Sigmoid colon (tissue), 7 donors: ENCODE measurements around the gene LCE6A. TPM values are rescaled to one million over a fixed set of nuclear protein-coding genes. Genes with fewer than 3 reads are reported as not detected.

ENCODE experiments used
- DNase-seq: peaks from one replicate; pipeline ENCODE4 v3.0.0-alpha.2; 2019
- H3K27ac ChIP-seq, 4 donors: fragments of 200-600 bp; sonication (generic); one replicate each; pipeline ENCODE4 v1.5.1; 2016 to 2019; ENCODE audit warnings: mild to moderate bottlenecking in 1 of 4
- H3K27me3 ChIP-seq, 3 donors: fragments of 200-600 bp; sonication (generic); one replicate each; pipeline ENCODE4 v1.5.1; 2019; ENCODE audit warnings: mild to moderate bottlenecking in 1 of 3
- H3K36me3 ChIP-seq, 4 donors: fragments of 200-600 bp; sonication (generic); one replicate each; pipeline ENCODE4 v1.5.1; 2016 to 2019
- H3K4me1 ChIP-seq, 4 donors: fragments of 200-600 bp; sonication (generic); one replicate each; pipeline ENCODE4 v1.5.1; 2017 to 2019
- H3K4me3 ChIP-seq, 4 donors: fragments of 200-600 bp; sonication (generic); one replicate each; pipeline ENCODE4 v1.5.1; 2017 to 2019; ENCODE audit warnings: mild to moderate bottlenecking in 2 of 4, moderate library complexity in 1 of 4
- H3K9me3 ChIP-seq, 4 donors: fragments of 200-600 bp in 3 of 4; sonication (generic) in 3 of 4; one replicate each; pipeline versions ENCODE4 v1.5.1 to v1.6.1; 2013 to 2019
- EP300 ChIP-seq, 4 donors: sonication (generic); formaldehyde crosslinking; IDR thresholded peaks; one replicate each; pipeline ENCODE4 v1.6.1; 2017; ENCODE audit warnings: antibody characterized with exemption in 4 of 4
- POLR2A ChIP-seq, 2 donors: fragments of 450-650 bp; IDR thresholded peaks; one replicate each; pipeline ENCODE4 v1.6.1; 2016; ENCODE audit warnings: antibody characterized with exemption in 2 of 2, mild to moderate bottlenecking in 2 of 2, moderate library complexity in 2 of 2
- POLR2AphosphoS5 ChIP-seq, 4 donors: sonication (generic); formaldehyde crosslinking; IDR thresholded peaks; one replicate each; pipeline ENCODE4 v1.6.1; 2017; ENCODE audit warnings: antibody characterized with exemption in 4 of 4
- WGBS, 2 donors: extraction: QIAGEN DNeasy Blood & Tissue Kit; methylation state at CpG; one replicate each; pipeline ENCODE4 v1.1.7; 2013; 5-methylcytosine and 5-hydroxymethylcytosine counted together
- intact Hi-C: fragments of 100-400 bp; cut with DNase I; formaldehyde crosslinking; loops from one replicate; pipeline ENCODE4 v1.15.1; 2023
- polyA plus RNA-seq, 3 donors: library from polyadenylated mRNA; stranded (reverse); fragments of 200-250 nt; gene quantifications; one replicate each; pipeline ENCODE4 v1.2.3, GENCODE V29; 2013
- total RNA-seq, 4 donors: library from RNA; depleted of rRNA; stranded (reverse); fragments of >200 nt; gene quantifications; one replicate each; pipeline ENCODE4 v1.1.0, GENCODE V29; 2016
- TF ChIP-seq, protein P1 (sequence below), 4 experiments: fragments of 450-650 bp in 3 of 4; fragments of 200-600 bp in 1 of 4; IDR thresholded peaks; one replicate each; pipeline ENCODE4 v1.5.1; 2016 to 2019; ENCODE audit warnings: antibody characterized with exemption in 4 of 4, mild to moderate bottlenecking in 3 of 4, moderate library complexity in 2 of 4
- donor health status: healthy with polysubstance abuse.
- donor health status: Bipolar disorder and iron deficiency.
- donor health status: healthy.

Gene LCE6A
- total and polyA plus RNA-seq, 7 donors = 2.4 TPM; not detected in 6

DNA sequence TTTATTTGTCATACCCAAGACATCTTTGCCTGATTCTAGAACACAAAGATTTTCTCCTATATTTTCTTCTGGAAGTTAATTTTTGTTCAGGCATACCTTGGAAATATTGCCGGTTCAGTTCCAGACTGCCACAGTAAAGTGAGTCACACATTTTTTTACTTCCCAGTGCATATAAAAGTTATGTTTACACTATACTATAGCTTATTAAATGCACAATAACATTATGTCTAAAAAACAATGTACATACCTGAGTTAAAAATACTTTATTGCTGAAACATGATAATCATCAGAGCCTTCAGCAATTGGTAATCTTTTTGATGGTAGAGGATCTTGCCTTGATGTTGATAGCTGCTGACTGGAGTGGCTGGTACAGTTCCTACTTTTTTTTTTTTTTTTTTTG, 45.5 kb downstream of the LCE6A start:
- peaks cover 0 to 19% (median 10%) of the 10 kb centered on the region in 4 donors for H3K4me1 ChIP-seq
- TF ChIP-seq POLR2AphosphoS5 (IDR thresholded peaks at IDR 0.05) (no peak), POLR2A (IDR thresholded peaks at IDR 0.05) (no peak), EP300 (IDR thresholded peaks at IDR 0.05) (no peak)
- TF ChIP-seq, protein P1, sequence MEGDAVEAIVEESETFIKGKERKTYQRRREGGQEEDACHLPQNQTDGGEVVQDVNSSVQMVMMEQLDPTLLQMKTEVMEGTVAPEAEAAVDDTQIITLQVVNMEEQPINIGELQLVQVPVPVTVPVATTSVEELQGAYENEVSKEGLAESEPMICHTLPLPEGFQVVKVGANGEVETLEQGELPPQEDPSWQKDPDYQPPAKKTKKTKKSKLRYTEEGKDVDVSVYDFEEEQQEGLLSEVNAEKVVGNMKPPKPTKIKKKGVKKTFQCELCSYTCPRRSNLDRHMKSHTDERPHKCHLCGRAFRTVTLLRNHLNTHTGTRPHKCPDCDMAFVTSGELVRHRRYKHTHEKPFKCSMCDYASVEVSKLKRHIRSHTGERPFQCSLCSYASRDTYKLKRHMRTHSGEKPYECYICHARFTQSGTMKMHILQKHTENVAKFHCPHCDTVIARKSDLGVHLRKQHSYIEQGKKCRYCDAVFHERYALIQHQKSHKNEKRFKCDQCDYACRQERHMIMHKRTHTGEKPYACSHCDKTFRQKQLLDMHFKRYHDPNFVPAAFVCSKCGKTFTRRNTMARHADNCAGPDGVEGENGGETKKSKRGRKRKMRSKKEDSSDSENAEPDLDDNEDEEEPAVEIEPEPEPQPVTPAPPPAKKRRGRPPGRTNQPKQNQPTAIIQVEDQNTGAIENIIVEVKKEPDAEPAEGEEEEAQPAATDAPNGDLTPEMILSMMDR (IDR thresholded peaks at IDR 0.05) = no peak
- WGBS, 2 donors = 29 to 69% methylated on average over 1 of the region's 1 CpG
- no peak overlapping the region for H3K27ac ChIP-seq
- intact Hi-C loops = no loop called here
- H3K36me3 ChIP-seq = no peaks in the 10 kb centered on the region
- no peaks in the 10 kb centered on the region for H3K27me3 ChIP-seq
- DNase-seq = no peak
- no peak overlapping the region for H3K4me3 ChIP-seq
- no peaks in the 10 kb centered on the region for H3K9me3 ChIP-seq

Other genes with a start within 250 kb of the LCE6A start
- not detected for gene LCE3C, start 242.6 kb upstream of the LCE6A start, total RNA-seq
- not detected for gene LCE3C, start 242.6 kb upstream of the LCE6A start, polyA plus RNA-seq
- gene LCE3B, start 229.0 kb upstream of the LCE6A start, total RNA-seq = not detected
- not detected for gene LCE3B, start 229.0 kb upstream of the LCE6A start, polyA plus RNA-seq
- not detected for gene LCE3A, start 219.8 kb upstream of the LCE6A start, total RNA-seq
- not detected for gene LCE3A, start 219.8 kb upstream of the LCE6A start, polyA plus RNA-seq
- not detected for gene LCE2D, start 179.5 kb upstream of the LCE6A start, total RNA-seq
- gene LCE2D, start 179.5 kb upstream of the LCE6A start, polyA plus RNA-seq = not detected
- not detected for gene LCE2C, start 167.6 kb upstream of the LCE6A start, total RNA-seq
- not detected for gene LCE2C, start 167.6 kb upstream of the LCE6A start, polyA plus RNA-seq
- not detected for gene LCE2B, start 156.7 kb upstream of the LCE6A start, total RNA-seq
- gene LCE2B, start 156.7 kb upstream of the LCE6A start, polyA plus RNA-seq = not detected
- gene LCE2A, start 144.5 kb upstream of the LCE6A start, total RNA-seq = not detected
- gene LCE2A, start 144.5 kb upstream of the LCE6A start, polyA plus RNA-seq = not detected
- gene LCE4A, start 134.7 kb upstream of the LCE6A start, total RNA-seq = not detected
- not detected for gene LCE4A, start 134.7 kb upstream of the LCE6A start, polyA plus RNA-seq
- gene KPRP, start 84.8 kb upstream of the LCE6A start, total RNA-seq = not detected
- gene KPRP, start 84.8 kb upstream of the LCE6A start, polyA plus RNA-seq = not detected
- gene LCE1F, start 67.7 kb upstream of the LCE6A start, total RNA-seq = not detected
- gene LCE1F, start 67.7 kb upstream of the LCE6A start, polyA plus RNA-seq = not detected
- gene LCE1E, start 56.6 kb upstream of the LCE6A start, total RNA-seq = not detected
- gene LCE1E, start 56.6 kb upstream of the LCE6A start, polyA plus RNA-seq = not detected
- gene LCE1D, start 46.1 kb upstream of the LCE6A start, total RNA-seq = not detected
- gene LCE1D, start 46.1 kb upstream of the LCE6A start, polyA plus RNA-seq = not detected
- gene LCE1C, start 36.2 kb upstream of the LCE6A start, total RNA-seq = not detected
- not detected for gene LCE1C, start 36.2 kb upstream of the LCE6A start, polyA plus RNA-seq
- gene LCE1B, start 30.9 kb upstream of the LCE6A start, total RNA-seq = not detected
- gene LCE1B, start 30.9 kb upstream of the LCE6A start, polyA plus RNA-seq = not detected
- gene LCE1A, start 15.4 kb upstream of the LCE6A start, total RNA-seq = not detected
- not detected for gene LCE1A, start 15.4 kb upstream of the LCE6A start, polyA plus RNA-seq
- not detected for gene LCE7A, start 17.1 kb downstream of the LCE6A start, total RNA-seq
- gene LCE7A, start 17.1 kb downstream of the LCE6A start, polyA plus RNA-seq = not detected
- gene SMCP, start 35.5 kb downstream of the LCE6A start, total RNA-seq = not detected
- not detected for gene SMCP, start 35.5 kb downstream of the LCE6A start, polyA plus RNA-seq
- gene IVL, start 65.7 kb downstream of the LCE6A start, total RNA-seq = not detected
- 1 to 10 TPM in 1 of 3 donors, under 1 TPM in 1, not detected in 1; 0.03 to 1.2 TPM for gene IVL, start 65.7 kb downstream of the LCE6A start, polyA plus RNA-seq
- gene SPRR5, start 104.3 kb downstream of the LCE6A start, total RNA-seq = not detected
- not detected for gene SPRR5, start 104.3 kb downstream of the LCE6A start, polyA plus RNA-seq
- not detected for gene SPRR4, start 127.8 kb downstream of the LCE6A start, total RNA-seq
- gene SPRR4, start 127.8 kb downstream of the LCE6A start, polyA plus RNA-seq = not detected
- not detected for gene SPRR1A, start 141.2 kb downstream of the LCE6A start, total RNA-seq
- gene SPRR1A, start 141.2 kb downstream of the LCE6A start, polyA plus RNA-seq = not detected
- gene SPRR3, start 158.9 kb downstream of the LCE6A start, total RNA-seq = not detected
- 10 to 100 TPM in 1 of 3 donors, 1 to 10 TPM in 1, not detected in 1; 2.1 to 13.2 TPM for gene SPRR3, start 158.9 kb downstream of the LCE6A start, polyA plus RNA-seq
- not detected for gene SPRR1B, start 188.3 kb downstream of the LCE6A start, total RNA-seq
- gene SPRR1B, start 188.3 kb downstream of the LCE6A start, polyA plus RNA-seq = 1 to 10 TPM in 1 of 3 donors, under 1 TPM in 1, not detected in 1; 0.19 to 3.0 TPM
- gene SPRR2D, start 198.3 kb downstream of the LCE6A start, total RNA-seq = not detected
- under 1 TPM in 1 of 3 donors, not detected in 2; 0.29 TPM for gene SPRR2D, start 198.3 kb downstream of the LCE6A start, polyA plus RNA-seq
- gene SPRR2A, start 214.7 kb downstream of the LCE6A start, total RNA-seq = not detected
- 1 to 10 TPM in 1 of 3 donors, under 1 TPM in 1, not detected in 1; 0.42 to 2.4 TPM for gene SPRR2A, start 214.7 kb downstream of the LCE6A start, polyA plus RNA-seq
- gene SPRR2B, start 228.8 kb downstream of the LCE6A start, total RNA-seq = not detected
- not detected for gene SPRR2B, start 228.8 kb downstream of the LCE6A start, polyA plus RNA-seq